Measurements from ENCODE around the gene PRMT2. TPM values are rescaled to one million over a fixed set of nuclear protein-coding genes. Genes with fewer than 3 reads are reported as not detected.

Gene PRMT2
- polyA plus RNA-seq (ENCODE audit: insufficient read length) = 122 TPM

GRCh38 chr21:46635324-46636180 lies at the start of gene PRMT2:
Gene PRMT2 (plus strand): TSS chr21:46635674. CDS start chr21:46636952, 1,278 bp downstream.
- DNase-seq = peak; percentile 99

- no peak for DNase-seq
These were observed 41.2 kb upstream of the PRMT2 start for GRCh38 chr21:46594276-46594675.

DNA sequence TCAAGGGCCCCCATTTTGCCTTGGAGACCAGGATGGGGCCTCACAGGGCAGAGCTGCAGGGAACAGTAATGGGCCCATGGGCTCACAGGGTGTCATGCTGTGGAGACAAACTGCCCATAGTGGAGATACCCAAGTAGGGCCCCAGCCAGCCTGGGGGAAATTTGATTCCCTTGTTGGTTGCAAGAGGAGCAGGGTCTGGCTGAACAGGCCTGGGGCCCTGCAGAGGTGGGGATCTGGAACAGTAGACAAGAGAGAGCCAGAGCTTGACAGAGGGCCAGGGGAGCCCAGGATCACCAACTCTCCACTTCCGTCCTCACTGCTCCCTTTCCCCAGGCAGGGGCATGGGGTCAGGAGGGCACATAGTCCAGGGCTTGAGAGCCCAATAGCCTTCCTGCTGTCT lies 39.3 kb upstream of the PRMT2 start:
- no peak for DNase-seq

DNA sequence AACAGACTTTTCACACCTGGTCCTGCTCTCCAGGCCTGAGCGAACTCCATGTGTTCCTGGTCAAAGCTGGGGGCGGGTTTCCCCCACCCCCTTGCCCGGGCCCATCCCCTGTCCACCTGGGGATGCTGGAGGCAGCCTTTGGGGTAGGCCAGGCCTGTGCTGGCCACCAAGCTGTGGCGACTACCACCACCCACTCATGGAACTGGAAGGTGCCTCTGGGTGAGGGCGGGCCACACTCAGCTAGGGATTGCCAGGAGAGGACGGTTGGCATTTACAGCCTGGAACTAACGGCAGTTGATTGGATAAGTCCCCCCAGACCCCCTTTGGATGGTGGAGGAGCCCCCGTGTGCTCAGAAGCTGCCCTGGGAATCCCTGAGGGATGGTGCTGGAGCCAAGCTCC lies 38.4 kb upstream of the PRMT2 start:
- DNase-seq = no peak

GRCh38 chr21:46597896-46598343 lies 37.6 kb upstream of the PRMT2 start:
- DNase-seq = no peak

DNA sequence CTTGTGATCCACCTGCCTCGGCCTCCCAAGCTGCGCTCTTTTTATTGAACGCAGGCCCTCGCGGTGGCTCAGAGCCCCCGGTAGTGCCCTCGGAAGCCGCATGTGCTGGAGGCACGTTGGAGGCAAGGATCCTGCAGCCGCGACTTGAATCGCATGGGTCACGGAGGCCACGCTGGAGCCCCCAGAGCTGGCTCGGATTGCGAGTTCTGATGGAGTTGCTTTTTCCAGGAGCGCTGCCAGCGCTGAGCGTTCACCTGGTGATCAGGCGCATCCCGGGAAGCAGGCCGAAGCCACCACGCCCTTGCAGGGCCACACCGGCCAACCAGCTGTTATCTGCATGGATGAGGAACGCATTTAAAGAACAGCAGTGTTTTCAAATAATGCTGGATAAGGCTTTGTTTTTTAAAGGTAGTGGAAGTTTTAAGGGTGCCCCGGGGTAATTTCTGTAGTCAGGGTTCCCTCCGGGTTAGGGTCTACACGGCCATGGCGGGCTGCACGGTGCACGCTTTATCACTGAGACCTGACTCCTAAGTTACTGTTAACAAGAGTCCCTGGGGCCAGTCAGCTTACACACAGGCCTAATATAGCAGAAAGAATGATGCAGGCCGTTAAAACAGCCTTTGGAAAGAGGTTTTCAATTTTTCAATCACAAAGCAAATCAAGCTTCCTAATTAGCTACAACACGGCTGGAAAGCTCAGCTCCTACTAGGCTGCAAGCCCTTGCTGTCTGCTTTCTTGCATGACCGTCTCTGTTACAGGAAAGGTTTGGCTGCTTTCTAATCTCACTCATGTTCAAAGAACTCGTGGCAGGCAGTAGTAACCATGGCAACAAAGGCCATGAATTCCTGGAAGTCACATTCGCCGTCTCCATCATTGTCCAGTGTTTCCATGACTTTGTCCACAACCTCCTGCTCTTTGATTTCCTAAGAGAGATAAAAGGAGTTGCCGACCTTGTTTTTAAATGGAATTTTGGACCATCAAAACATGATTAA lies 36.6 kb upstream of the PRMT2 start:
- DNase-seq = peak; percentile 68

DNA sequence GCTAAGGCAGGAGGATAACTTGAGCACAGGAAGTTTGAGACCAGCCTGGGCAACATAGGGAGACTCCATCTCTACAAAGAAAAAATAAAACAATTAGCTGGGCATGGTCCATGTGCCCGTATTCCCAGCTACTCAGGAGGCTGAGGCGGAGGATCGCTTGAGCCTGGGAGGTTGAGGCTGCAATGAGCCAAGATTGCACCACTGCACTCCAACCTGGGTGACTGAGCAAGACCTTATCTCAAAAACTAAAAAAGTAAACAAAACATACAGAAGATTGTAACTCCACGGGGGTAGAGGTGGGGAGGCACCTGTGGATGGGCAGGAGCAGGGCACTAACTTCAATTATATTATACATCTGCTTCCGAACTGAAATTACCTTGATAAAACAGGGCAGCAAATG lies 35.2 kb upstream of the PRMT2 start:
- DNase-seq = no peak

DNA sequence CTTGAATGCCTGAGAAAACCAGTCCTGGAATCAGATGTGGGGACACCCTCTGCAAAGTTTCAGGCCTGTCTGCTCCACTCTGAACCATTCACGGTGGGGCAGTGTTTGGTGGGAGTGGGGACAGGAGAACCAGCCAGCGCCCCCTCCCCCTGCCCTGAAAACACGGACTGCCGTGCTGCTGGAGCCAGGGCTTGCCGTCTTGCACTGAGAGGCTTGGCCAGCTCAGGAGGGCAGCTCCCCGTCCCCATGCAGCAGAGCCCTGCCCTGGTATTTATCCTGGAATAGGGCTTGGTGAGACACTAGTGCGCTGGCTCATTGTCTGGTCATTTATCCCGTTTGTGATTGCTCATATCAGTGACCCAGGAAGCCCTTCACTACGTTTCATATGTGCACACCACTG lies 34.5 kb upstream of the PRMT2 start:
- DNase-seq = no peak

- DNase-seq = no peak
These were observed 32.2 kb upstream of the PRMT2 start for GRCh38 chr21:46603228-46603627.

- no peak for DNase-seq
These were observed 31.0 kb upstream of the PRMT2 start for GRCh38 chr21:46604329-46604974.

- DNase-seq = peak; percentile 10
These were observed 30.3 kb upstream of the PRMT2 start, which contains the start of gene S100B for GRCh38 chr21:46604975-46605766. Gene S100B (minus strand): TSS chr21:46605082. CDS start chr21:46602415, 2,667 bp downstream.

DNA sequence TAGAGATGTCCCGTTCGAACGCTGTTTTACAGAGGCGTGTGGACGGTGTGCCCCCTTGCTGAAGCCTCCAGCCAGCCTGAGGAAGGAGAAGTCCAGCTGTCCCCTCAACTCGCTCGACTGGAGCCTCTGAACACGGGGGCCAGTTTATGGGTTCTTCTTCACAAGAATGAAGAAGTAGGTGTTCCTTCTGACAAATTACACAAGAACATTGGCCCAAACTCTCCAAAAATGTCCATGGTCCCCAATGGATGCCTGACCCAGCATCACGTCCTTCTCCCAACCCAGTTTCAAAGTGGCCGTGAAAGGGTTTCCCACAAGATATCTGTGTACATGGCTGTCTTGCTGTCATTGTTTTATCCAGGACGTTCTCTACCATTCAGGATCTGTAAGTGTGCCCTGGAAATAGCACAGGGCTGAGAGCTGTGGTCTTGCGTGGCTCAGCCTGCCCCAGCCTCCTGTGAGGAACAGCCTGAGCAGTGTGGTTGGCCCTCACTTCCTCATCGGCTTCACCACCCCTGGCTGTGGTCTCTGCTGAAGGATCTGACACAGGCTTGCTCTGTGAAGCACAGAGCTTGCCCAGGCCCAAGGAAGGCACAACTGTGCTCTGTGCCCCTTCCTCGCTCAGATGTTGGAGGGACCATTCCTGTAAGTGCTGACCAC lies 29.6 kb upstream of the PRMT2 start:
- DNase-seq = no peak

- no peak for DNase-seq
These were observed 29.1 kb upstream of the PRMT2 start for GRCh38 chr21:46606427-46606813.

DNA sequence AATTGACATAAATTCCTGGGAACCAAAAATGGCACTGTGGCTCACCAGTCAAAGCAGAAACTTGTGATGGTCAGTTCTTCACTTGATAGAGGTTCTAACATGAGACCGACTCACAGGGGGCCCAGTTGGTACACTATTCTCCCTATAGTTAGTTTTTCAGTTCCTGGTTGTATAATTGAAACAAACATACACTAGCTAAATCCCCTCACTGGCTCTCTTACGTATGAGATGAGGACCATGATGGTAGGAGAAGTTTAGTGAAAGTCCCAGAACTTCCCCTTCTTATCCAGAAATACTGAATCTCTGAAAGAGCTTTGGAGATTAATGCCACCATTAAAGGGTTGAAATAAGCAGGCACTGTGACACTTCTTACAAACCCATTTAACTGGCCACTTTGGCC lies 27.8 kb upstream of the PRMT2 start:
- DNase-seq = no peak

DNA sequence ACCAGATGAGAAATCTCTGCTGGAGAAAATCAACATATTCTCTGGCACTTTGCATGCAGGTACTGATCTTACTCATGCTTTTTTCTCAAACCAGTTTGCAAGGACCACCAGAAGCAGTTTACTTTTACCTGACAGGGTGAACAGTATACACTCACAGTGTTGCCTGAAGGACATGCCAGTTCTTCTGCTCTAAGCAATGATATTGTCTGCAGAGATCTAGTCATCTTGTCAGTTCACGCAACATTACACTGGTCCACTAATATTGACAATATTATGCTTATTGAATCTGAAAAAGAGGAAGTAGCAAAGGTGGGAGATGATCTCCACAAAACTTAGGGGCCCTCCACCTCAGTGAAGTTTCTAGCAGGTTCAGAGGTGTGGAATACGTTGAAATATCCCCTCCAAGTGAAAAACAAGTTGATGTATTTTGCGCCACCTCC lies 26.8 kb upstream of the PRMT2 start:
- DNase-seq = no peak

- DNase-seq = no peak
These were observed 25.3 kb upstream of the PRMT2 start for GRCh38 chr21:46610018-46610701.

DNA sequence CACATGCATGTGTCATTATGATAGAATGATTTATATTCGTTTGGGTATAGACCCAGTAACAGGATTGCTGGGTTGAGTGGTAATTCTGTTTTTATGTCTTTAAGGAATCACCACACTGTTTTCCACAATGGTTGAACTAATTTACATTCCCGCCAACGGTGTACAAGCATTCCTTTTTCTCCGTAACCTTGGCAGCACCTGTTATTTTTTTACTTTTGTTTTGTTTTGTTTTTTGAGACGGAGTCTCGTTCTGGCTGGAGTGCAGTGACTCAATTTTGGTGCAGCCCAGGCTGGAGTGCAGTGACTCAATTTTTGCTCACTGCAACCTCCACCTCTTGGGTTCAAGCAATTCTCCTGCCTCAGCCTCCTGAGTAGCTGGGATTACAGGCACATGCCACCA lies 22.1 kb upstream of the PRMT2 start:
- DNase-seq = no peak

DNA sequence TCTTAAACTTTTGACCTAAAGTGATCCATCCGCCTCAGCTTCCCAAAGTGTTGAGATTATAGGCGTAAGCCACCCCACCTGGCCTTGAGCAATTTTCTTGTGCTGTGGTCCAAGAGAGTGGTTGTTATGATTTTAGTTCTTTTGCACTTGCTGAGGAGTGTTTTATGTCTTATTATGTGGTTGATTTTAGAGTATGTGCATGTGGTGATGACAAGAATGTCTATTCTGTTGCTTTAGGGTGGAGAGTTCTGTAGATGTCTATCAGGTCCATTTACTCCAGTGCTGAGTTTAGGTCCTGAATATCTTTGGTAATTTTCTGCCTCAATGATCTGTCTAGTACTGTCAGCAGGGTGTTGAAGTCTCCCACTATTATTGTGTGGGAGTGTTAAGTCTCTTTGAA lies 19.4 kb upstream of the PRMT2 start:
- no peak for DNase-seq

GRCh38 chr21:46616656-46617055 lies 18.8 kb upstream of the PRMT2 start:
- no peak for DNase-seq

- no peak for DNase-seq
These were observed 18.0 kb upstream of the PRMT2 start for GRCh38 chr21:46617267-46618051.
